Measurements from ENCODE around the gene ITGB8.

DNA sequence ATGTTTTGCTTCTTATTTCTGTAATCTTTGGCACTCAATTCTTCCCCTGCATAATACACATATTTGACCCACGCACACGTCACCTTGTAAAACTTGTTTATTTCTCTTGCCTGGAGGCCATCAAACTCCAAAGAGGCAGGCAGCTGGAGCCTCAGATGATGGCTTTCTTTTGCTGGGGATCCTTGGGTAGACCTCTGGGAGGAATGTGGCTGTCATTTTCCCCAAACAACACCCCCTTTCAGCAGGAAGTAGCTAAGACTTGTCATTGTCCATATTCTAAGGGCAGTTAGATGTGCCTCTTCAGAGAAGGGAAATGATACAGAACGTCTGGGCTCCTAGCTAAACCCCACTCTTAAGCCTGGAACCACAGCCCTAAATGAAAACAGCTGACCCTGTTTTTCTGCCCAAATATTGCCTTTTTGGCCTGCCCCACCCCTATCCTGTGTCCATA lies 111.3 kb downstream of the ITGB8 start:
- TF ChIP-seq POLR2A (IDR thresholded peaks at IDR 0.05), result no peak
- no peak for TF ChIP-seq CTCF (IDR thresholded peaks at IDR 0.05)
- TF ChIP-seq EP300 (IDR thresholded peaks at IDR 0.05), result no peak

Measured in ovary (tissue), 3 donors.